Measurements from ENCODE around the gene BCKDHB.

BCKDHB gene

GRCh38 chr6:80316686-80317231, 210.3 kb downstream of the BCKDHB start:
- ChIA-PET POLR2A (ENCODE audit: low non-redundant PET) (no interaction called here), CTCF (no interaction called here)
- TF ChIP-seq, protein P1, sequence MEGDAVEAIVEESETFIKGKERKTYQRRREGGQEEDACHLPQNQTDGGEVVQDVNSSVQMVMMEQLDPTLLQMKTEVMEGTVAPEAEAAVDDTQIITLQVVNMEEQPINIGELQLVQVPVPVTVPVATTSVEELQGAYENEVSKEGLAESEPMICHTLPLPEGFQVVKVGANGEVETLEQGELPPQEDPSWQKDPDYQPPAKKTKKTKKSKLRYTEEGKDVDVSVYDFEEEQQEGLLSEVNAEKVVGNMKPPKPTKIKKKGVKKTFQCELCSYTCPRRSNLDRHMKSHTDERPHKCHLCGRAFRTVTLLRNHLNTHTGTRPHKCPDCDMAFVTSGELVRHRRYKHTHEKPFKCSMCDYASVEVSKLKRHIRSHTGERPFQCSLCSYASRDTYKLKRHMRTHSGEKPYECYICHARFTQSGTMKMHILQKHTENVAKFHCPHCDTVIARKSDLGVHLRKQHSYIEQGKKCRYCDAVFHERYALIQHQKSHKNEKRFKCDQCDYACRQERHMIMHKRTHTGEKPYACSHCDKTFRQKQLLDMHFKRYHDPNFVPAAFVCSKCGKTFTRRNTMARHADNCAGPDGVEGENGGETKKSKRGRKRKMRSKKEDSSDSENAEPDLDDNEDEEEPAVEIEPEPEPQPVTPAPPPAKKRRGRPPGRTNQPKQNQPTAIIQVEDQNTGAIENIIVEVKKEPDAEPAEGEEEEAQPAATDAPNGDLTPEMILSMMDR (conservative IDR thresholded peaks at IDR 0.05; ENCODE audit: low read depth), result no peak
- no peak overlapping the region for H3K27ac ChIP-seq
- no peak for DNase-seq (ENCODE audit: low spot score)

DNA sequence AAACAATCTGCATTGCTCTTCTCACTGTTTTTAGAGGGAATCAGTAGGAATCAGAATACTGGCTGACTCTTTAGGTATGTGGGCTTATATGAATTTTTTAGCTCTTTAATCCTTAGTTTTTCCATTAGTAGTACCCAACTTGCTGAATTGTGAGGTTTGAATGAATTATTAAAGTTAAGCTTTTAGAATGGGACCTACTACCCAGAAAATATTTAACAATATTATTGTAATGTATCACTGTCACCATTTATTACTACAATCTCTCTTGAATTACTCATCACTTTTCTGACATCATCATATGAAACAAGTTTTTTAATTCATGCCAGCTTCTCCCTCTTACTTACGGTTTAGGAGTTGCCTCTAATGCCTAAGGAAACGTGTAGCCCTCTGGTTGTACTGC, 212.7 kb downstream of the BCKDHB start:
- POLR2A ChIA-PET (ENCODE audit: low non-redundant PET), result no interaction called here
- TF ChIP-seq, protein P1 (conservative IDR thresholded peaks at IDR 0.05; ENCODE audit: low read depth), result no peak
- CTCF ChIA-PET, result no interaction called here

DNA sequence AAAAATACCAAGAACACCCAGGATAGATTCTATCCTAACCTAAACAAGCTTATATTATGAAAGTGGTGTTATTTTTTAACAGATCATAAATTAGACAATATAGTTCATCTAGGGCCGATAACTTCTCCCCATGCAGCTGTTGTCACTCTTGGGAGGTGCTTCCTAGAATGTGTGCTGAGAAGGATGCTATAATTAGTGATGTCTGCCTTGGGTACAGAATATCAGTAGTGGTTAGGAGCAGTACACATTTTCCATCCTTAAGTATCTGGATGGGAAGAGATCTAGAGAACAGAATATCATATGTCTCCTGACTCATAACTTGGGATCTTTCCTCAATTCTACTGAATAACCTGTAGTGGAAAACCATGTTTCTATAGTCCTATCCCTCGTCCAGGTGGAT, 214.5 kb downstream of the BCKDHB start:
- H3K27ac ChIP-seq, result no peak overlapping the region
- POLR2A ChIA-PET (ENCODE audit: low non-redundant PET), result no interaction called here
- DNase-seq (ENCODE audit: low spot score), result no peak
- CTCF ChIA-PET, result interaction anchor here (1.2 kb wide), 1 partner anchor 116 kb away, joined by 5 read pairs; no protein-coding TSS in a partner anchor
- TF ChIP-seq, protein P1 (conservative IDR thresholded peaks at IDR 0.05; ENCODE audit: low read depth), result no peak

More for the DNA sequence above, 212.7 kb downstream of the BCKDHB start:
- peak; percentile 9 for DNase-seq (ENCODE audit: low spot score)
- no peak overlapping the region for H3K27ac ChIP-seq

DNA sequence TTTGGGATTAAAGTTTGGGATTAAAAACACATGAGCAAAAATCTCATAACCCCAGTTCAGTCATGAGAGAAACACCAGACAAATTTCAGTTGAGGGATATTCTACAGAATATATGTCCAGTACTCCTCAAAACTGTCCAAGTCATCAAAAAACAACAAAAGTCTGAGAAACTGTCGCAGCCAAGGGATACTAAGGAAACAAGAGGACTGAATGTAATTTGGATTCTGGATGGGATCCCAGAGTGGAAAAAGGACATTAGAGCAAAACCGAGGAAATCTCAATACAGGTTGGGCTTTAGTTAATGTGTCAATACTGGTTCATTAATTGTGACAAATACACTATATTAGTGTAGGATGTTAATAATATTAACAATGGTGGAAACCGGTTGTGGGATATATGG, 219.3 kb downstream of the BCKDHB start:
- H3K27ac ChIP-seq, result no peak overlapping the region
- ChIA-PET POLR2A (ENCODE audit: low non-redundant PET) (no interaction called here), CTCF (no interaction called here)
- DNase-seq (ENCODE audit: low spot score), result no peak
- TF ChIP-seq, protein P1 (conservative IDR thresholded peaks at IDR 0.05; ENCODE audit: low read depth), result no peak

DNA sequence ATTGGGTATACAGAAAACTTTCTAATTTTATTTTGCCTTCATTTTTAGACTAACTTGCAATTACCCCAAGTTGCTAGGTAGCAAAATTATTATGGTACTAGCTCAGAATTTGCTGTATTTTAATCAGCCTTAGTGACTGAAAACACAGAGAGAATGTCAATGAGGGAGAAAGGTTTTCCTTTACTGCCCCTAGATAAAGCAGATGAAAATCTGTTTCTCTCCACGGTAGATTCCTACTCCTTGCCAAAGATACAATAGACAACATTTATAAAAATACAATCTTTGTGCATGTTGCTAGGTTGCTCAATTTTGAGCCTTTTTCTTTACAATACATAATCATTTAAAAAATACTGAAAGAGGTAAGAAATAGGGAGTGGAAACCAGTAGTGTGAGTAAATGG, 222.2 kb downstream of the BCKDHB start:
- ChIA-PET POLR2A (ENCODE audit: low non-redundant PET) (no interaction called here), CTCF (no interaction called here)
- DNase-seq (ENCODE audit: low spot score), result no peak
- TF ChIP-seq, protein P1 (conservative IDR thresholded peaks at IDR 0.05; ENCODE audit: low read depth), result no peak
- no peak overlapping the region for H3K27ac ChIP-seq

DNA sequence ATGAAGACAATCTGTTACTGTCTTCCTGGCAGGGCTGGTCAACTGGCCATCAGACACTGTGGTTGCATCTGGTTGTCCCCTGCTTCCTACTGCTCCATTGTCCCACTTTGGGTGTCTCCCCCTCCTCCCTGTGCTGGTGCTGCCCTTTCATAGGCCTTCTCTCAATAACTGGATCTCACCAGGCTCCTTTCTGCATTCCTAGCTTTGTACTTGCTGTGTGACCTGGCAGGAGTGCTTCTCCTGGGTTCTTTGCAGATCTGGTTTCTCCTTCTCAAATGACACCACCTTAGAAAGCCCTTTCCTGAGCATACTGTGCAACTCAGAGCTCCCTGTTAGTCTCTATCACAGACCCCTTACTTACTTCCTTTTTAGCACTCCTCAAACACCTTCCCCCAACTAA, 223.0 kb downstream of the BCKDHB start:
- CTCF ChIA-PET, result no interaction called here

More for the DNA sequence above, 223.0 kb downstream of the BCKDHB start:
- no peak overlapping the region for H3K27ac ChIP-seq
- TF ChIP-seq, protein P1 (conservative IDR thresholded peaks at IDR 0.05; ENCODE audit: low read depth), result no peak
- DNase-seq (ENCODE audit: low spot score), result no peak
- POLR2A ChIA-PET (ENCODE audit: low non-redundant PET), result no interaction called here
